ENCODE measurements around the gene INSYN1.

The INSYN1 gene

GRCh38 chr15:73771385-73772045, 18.4 kb upstream of the INSYN1 start:
- Histone ChIP-seq H3K27ac (ENCODE audit: poor library complexity, severe bottlenecking) (no peak overlapping the region), H3K9me3 (ENCODE audit: severe bottlenecking) (no peaks in the 10 kb centered on the region), H3K27me3 (ENCODE audit: insufficient read depth, poor library complexity, severe bottlenecking) (no peaks in the 10 kb centered on the region), H3K4me1 (ENCODE audit: insufficient read depth, poor library complexity, severe bottlenecking) (no peaks in the 10 kb centered on the region), H3K36me3 (ENCODE audit: low read depth) (no peaks in the 10 kb centered on the region), H3K4me3 (ENCODE audit: severe bottlenecking) (no peak overlapping the region)
- ATAC-seq (ENCODE audit: low read depth) (no peak), DNase-seq (ENCODE audit: low spot score) (no peak)
- no peak for TF ChIP-seq CTCF (IDR thresholded peaks at IDR 0.05; ENCODE audit: poor library complexity, severe bottlenecking)

- Histone ChIP-seq H3K4me3 (ENCODE audit: severe bottlenecking) (no peak overlapping the region), H3K36me3 (ENCODE audit: low read depth) (no peaks in the 10 kb centered on the region), H3K27me3 (ENCODE audit: insufficient read depth, poor library complexity, severe bottlenecking) (peaks cover 4% of the 10 kb centered on the region), H3K4me1 (ENCODE audit: insufficient read depth, poor library complexity, severe bottlenecking) (no peaks in the 10 kb centered on the region), H3K27ac (ENCODE audit: poor library complexity, severe bottlenecking) (no peak overlapping the region), H3K9me3 (ENCODE audit: severe bottlenecking) (no peaks in the 10 kb centered on the region)
- TF ChIP-seq CTCF (IDR thresholded peaks at IDR 0.05; ENCODE audit: poor library complexity, severe bottlenecking): no peak
- ATAC-seq (ENCODE audit: low read depth) (no peak), DNase-seq (ENCODE audit: low spot score) (no peak)
Observed at GRCh38 chr15:73770050-73770449, 16.9 kb upstream of the INSYN1 start.

- no peak for ATAC-seq (ENCODE audit: low read depth)
- Histone ChIP-seq H3K4me1 (ENCODE audit: insufficient read depth, poor library complexity, severe bottlenecking) (no peaks in the 10 kb centered on the region), H3K27me3 (ENCODE audit: insufficient read depth, poor library complexity, severe bottlenecking) (peaks cover 4% of the 10 kb centered on the region), H3K9me3 (ENCODE audit: severe bottlenecking) (no peaks in the 10 kb centered on the region), H3K4me3 (ENCODE audit: severe bottlenecking) (no peak overlapping the region), H3K36me3 (ENCODE audit: low read depth) (no peaks in the 10 kb centered on the region), H3K27ac (ENCODE audit: poor library complexity, severe bottlenecking) (no peak overlapping the region)
- DNase-seq (ENCODE audit: low spot score): no peak
- no peak for TF ChIP-seq CTCF (IDR thresholded peaks at IDR 0.05; ENCODE audit: poor library complexity, severe bottlenecking)
Observed at GRCh38 chr15:73767806-73768501, 14.8 kb upstream of the INSYN1 start.

- Histone ChIP-seq H3K4me3 (ENCODE audit: severe bottlenecking) (no peak overlapping the region), H3K9me3 (ENCODE audit: severe bottlenecking) (no peaks in the 10 kb centered on the region), H3K27me3 (ENCODE audit: insufficient read depth, poor library complexity, severe bottlenecking) (peaks cover 16% of the 10 kb centered on the region), H3K27ac (ENCODE audit: poor library complexity, severe bottlenecking) (no peak overlapping the region), H3K4me1 (ENCODE audit: insufficient read depth, poor library complexity, severe bottlenecking) (no peaks in the 10 kb centered on the region), H3K36me3 (ENCODE audit: low read depth) (no peaks in the 10 kb centered on the region)
- DNase-seq (ENCODE audit: low spot score): no peak
- TF ChIP-seq CTCF (IDR thresholded peaks at IDR 0.05; ENCODE audit: poor library complexity, severe bottlenecking): no peak
- ATAC-seq (ENCODE audit: low read depth): no peak
Observed at GRCh38 chr15:73766598-73766997, 13.4 kb upstream of the INSYN1 start.

GRCh38 chr15:73765778-73766177, 12.6 kb upstream of the INSYN1 start:
- Histone ChIP-seq H3K4me3 (ENCODE audit: severe bottlenecking) (no peak overlapping the region), H3K27ac (ENCODE audit: poor library complexity, severe bottlenecking) (no peak overlapping the region), H3K27me3 (ENCODE audit: insufficient read depth, poor library complexity, severe bottlenecking) (peaks cover 24% of the 10 kb centered on the region), H3K4me1 (ENCODE audit: insufficient read depth, poor library complexity, severe bottlenecking) (no peaks in the 10 kb centered on the region), H3K36me3 (ENCODE audit: low read depth) (no peaks in the 10 kb centered on the region), H3K9me3 (ENCODE audit: severe bottlenecking) (no peaks in the 10 kb centered on the region)
- no peak for DNase-seq (ENCODE audit: low spot score)
- ATAC-seq (ENCODE audit: low read depth): no peak
- TF ChIP-seq CTCF (IDR thresholded peaks at IDR 0.05; ENCODE audit: poor library complexity, severe bottlenecking): no peak
